Ovary (tissue), 9 donors: ENCODE data around the gene MID1. TPM values are rescaled to one million over a fixed set of nuclear protein-coding genes. Genes with fewer than 3 reads are reported as not detected.
"Not testable (repeated sequence)": the region's sequence is repeated elsewhere in the genome, so short reads cannot be mapped to it uniquely, and the experiment has no call there.

ENCODE experiments used
- DNase-seq, 5 donors: peaks; one replicate each; pipeline ENCODE4 v3.0.0-alpha.2; 2019 to 2020
- H3K27ac ChIP-seq, 2 donors: fragments of 200-600 bp; one replicate each; pipeline versions ENCODE4 v1.5.1 to v1.8.0; 2019 to 2022
- H3K27me3 ChIP-seq: fragments of 200-600 bp; one replicate; pipeline ENCODE4 v1.8.0; 2022
- H3K36me3 ChIP-seq: fragments of 200-600 bp; sonication (generic); one replicate; pipeline ENCODE4 v1.5.1; 2019
- H3K4me1 ChIP-seq: one replicate; pipeline ENCODE4 v1.8.1; 2013; ENCODE audit warnings: mild to moderate bottlenecking, moderate library complexity; ENCODE audit not compliant: insufficient read depth
- H3K4me3 ChIP-seq: fragments of 200-600 bp; sonication (generic); one replicate; pipeline ENCODE4 v1.5.1; 2017
- H3K9me3 ChIP-seq, 2 donors: fragments of 200-600 bp in 1 of 2; sonication (generic) in 1 of 2; one replicate each; pipeline versions ENCODE4 v1.5.1 to v1.8.1; 2013 to 2019; ENCODE audit warnings: mild to moderate bottlenecking in 1 of 2, moderate library complexity in 1 of 2
- CTCF ChIP-seq, 3 donors: fragments of 450-650 bp in 2 of 3; fragments of 200-600 bp in 1 of 3; IDR thresholded peaks; one replicate each; pipeline versions ENCODE4 v1.5.1 to v1.8.0; 2016 to 2022; ENCODE audit warnings: antibody characterized with exemption in 3 of 3, mild to moderate bottlenecking in 1 of 3
- EP300 ChIP-seq: sonication (generic); formaldehyde crosslinking; IDR thresholded peaks from one replicate; pipeline ENCODE4 v1.6.1; 2017; ENCODE audit warnings: antibody characterized with exemption
- POLR2A ChIP-seq: fragments of 450-650 bp; IDR thresholded peaks from one replicate; pipeline ENCODE4 v1.6.1; 2017; ENCODE audit warnings: antibody characterized with exemption, mild to moderate bottlenecking, moderate library complexity
- WGBS, 3 donors: extraction: QIAGEN DNeasy Blood & Tissue Kit in 1 of 3; methylation state at CpG; one replicate each; pipeline versions ENCODE4 v1.1.5 to v1.1.7; 2013 to 2017; 5-methylcytosine and 5-hydroxymethylcytosine counted together
- intact Hi-C, 4 donors: fragments of 100-400 bp; cut with DNase I; formaldehyde crosslinking; loops; one replicate each; pipeline versions ENCODE4 v1.11.0 to v1.15.1; 2022 to 2023
- polyA plus RNA-seq, 2 donors: library from polyadenylated mRNA; stranded (reverse); fragments of 200-250 nt in 1 of 2; fragments of 350-450 nt in 1 of 2; fragmentation: Illumina TruSeq in 1 of 2; extraction: RNeasy Lipid Tissue Mini Kit (QIAGEN cat#74804) in 1 of 2; gene quantifications; one replicate each; pipeline ENCODE4 v1.2.3, GENCODE V29; 2013 to 2014
- total RNA-seq, 7 donors: library from RNA; depleted of rRNA in 2 of 7; stranded (reverse); fragments of >200 nt in 2 of 7; fragmentation: NEBNext Ultra II Directional in 3 of 7; extraction: Animal tissue kit (Norgen Biotek cat#: 25700) in 3 of 7; gene quantifications; one replicate each; pipeline versions ENCODE4 v1.1.0 to v1.2.4, GENCODE V29; 2016 to 2023
- donor health status: DM: no; HTN: no; CAD: no; lungs with moderate emphysema.
- donor health status: DM: no; HTN: no; CAD: no.
- donor health status: Bipolar disorder and iron deficiency.
- donor health status: DM: yes; HTN: yes; CAD: no.
- donor health status: DM: no; HTN: no; CAD: no.
- donor health status: DM: yes; HTN: yes; CAD: no.

The MID1 gene
- total and polyA plus RNA-seq, 9 donors = 4.0 to 25.7 (median 17.0) TPM

- Histone ChIP-seq H3K27ac (no peak overlapping the region), H3K36me3 (no peaks in the 10 kb centered on the region), H3K9me3 (no peaks in the 10 kb centered on the region), H3K27me3 (no peaks in the 10 kb centered on the region), H3K4me3 (no peak overlapping the region), H3K4me1 (no peaks in the 10 kb centered on the region)
- no peak for TF ChIP-seq POLR2A
- TF ChIP-seq CTCF (IDR thresholded peaks at IDR 0.05) = no peak
- intact Hi-C loops = no loop called here
- no peak for DNase-seq
- 20 to 23% (median 22%) methylated on average over 5 of the region's 5 CpGs for WGBS, 3 donors
These were observed 21.8 kb downstream of the MID1 start for GRCh38 chrX:10598540-10598939.

GRCh38 chrX:10597871-10598270, 22.5 kb downstream of the MID1 start:
- TF ChIP-seq CTCF (IDR thresholded peaks at IDR 0.05) = no peak
- TF ChIP-seq POLR2A = no peak
- no peak for TF ChIP-seq EP300
- 48 to 72% (median 55%) methylated on average over 1 of the region's 1 CpG for WGBS, 3 donors
- no peak for DNase-seq
- intact Hi-C loops = no loop called here
- H3K4me1 ChIP-seq = no peaks in the 10 kb centered on the region
- H3K27me3 ChIP-seq = no peaks in the 10 kb centered on the region
- H3K27ac ChIP-seq = no peak overlapping the region
- H3K4me3 ChIP-seq = no peak overlapping the region
- no peaks in the 10 kb centered on the region for H3K9me3 ChIP-seq
- H3K36me3 ChIP-seq = no peaks in the 10 kb centered on the region

- H3K27me3 ChIP-seq = no peaks in the 10 kb centered on the region
- 58 to 65% (median 58%) methylated on average over 11 of the region's 11 CpGs for WGBS, 3 donors
- no peak overlapping the region for H3K4me3 ChIP-seq
- no peaks in the 10 kb centered on the region for H3K9me3 ChIP-seq
- TF ChIP-seq POLR2A = no peak
- TF ChIP-seq CTCF (IDR thresholded peaks at IDR 0.05) = no peak
- TF ChIP-seq EP300 = no peak
- H3K36me3 ChIP-seq = no peaks in the 10 kb centered on the region
- intact Hi-C loops = no loop called here
- no peak overlapping the region for H3K27ac ChIP-seq
- DNase-seq = no peak
- H3K4me1 ChIP-seq = peaks cover 3% of the 10 kb centered on the region
These were observed 28.7 kb downstream of the MID1 start for GRCh38 chrX:10591363-10592335.

DNA sequence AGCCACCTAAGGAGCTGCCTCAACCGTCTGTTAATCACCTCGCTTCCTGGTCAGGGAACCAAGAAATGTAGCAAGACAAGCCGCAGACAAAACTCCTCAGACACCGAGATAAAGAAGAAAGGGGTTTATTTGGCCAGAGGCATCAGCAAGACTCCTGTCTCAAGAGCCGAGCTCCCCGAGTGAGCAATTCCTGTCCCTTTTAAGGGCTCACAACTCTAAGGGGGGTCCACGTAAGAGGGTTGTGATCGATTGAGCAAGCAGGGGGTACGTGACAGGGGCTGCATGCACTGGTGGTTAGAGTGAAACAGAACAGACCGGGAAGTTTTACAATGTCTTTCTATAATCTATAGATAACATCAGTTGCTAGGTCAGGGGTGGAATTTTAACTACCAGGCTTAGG, 30.6 kb downstream of the MID1 start:
- H3K4me1 ChIP-seq, H3K27me3 ChIP-seq, H3K4me3 ChIP-seq, H3K36me3 ChIP-seq, H3K27ac ChIP-seq, DNase-seq, H3K9me3 ChIP-seq, intact Hi-C loops: not testable (repeated sequence)
- WGBS, 3 donors = 61 to 73% (median 67%) methylated on average over 10 of the region's 10 CpGs

DNA sequence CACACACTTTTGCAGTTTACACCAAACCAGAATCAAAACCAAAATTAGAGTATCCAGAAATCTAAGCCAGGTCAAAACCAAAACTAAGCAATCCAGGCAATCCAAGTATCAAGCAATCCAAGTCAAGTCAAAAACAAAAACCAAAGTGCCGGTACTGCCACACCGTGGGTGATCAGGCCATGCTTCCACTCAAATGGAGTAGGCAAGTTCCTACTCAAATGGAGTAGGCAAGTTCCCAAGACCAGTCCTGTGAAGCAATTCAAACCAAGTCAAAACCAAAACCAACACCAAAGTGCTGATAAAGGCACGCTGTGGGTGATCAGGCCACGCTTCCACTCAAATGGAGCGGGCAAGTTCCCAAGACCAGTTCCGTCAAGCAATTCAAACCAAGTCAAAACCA, 31.3 kb downstream of the MID1 start:
- Histone ChIP-seq H3K4me1 (peaks cover 3% of the 10 kb centered on the region), H3K4me3 (no peak overlapping the region), H3K36me3 (no peaks in the 10 kb centered on the region), H3K27me3 (no peaks in the 10 kb centered on the region), H3K27ac (no peak overlapping the region), H3K9me3 (no peaks in the 10 kb centered on the region)
- WGBS, 3 donors = 76 to 91% (median 87%) methylated on average over 6 of the region's 6 CpGs
- no peak for DNase-seq
- intact Hi-C loops = no loop called here
- no peak for TF ChIP-seq EP300
- no peak for TF ChIP-seq POLR2A
- no peak for TF ChIP-seq CTCF (IDR thresholded peaks at IDR 0.05)

- H3K4me3 ChIP-seq, DNase-seq, H3K36me3 ChIP-seq, intact Hi-C loops, H3K27ac ChIP-seq, H3K27me3 ChIP-seq, H3K9me3 ChIP-seq, H3K4me1 ChIP-seq: not testable (repeated sequence)
- 70 to 77% (median 71%) methylated on average over 7 of the region's 7 CpGs for WGBS, 3 donors
These were observed 35.5 kb downstream of the MID1 start for GRCh38 chrX:10584882-10585281.
